Neural cell (in vitro differentiated cells): ENCODE data around the gene DIAPH2. TPM values are rescaled to one million over a fixed set of nuclear protein-coding genes. Genes with fewer than 3 reads are reported as not detected.

Experiments
- H2AFZ ChIP-seq: fragments of 200-600, 300-800 bp; sonication (generic), shearing (Covaris generic); 2 replicates; pipeline ENCODE4 v1.6.0; 2014; ENCODE audit warnings: low read depth, mild to moderate bottlenecking, antibody characterized with exemption, low read length, moderate library complexity
- H3F3A ChIP-seq: fragments of 200-600 bp; shearing (Covaris generic); 2 replicates; pipeline ENCODE4 v1.6.1; 2016; ENCODE audit warnings: mild to moderate bottlenecking, moderate library complexity, mixed read lengths, antibody characterized with exemption, low read length; ENCODE audit not compliant: insufficient read depth, poor library complexity, severe bottlenecking
- H3K27ac ChIP-seq: fragments of 200-600, 300-800 bp; sonication (generic), shearing (Covaris generic); 2 replicates; pipeline ENCODE4 v1.5.1; 2014; ENCODE audit warnings: mild to moderate bottlenecking, low read length, moderate library complexity
- H3K27me3 ChIP-seq: fragments of 300-800, 200-600 bp; sonication (generic), shearing (Covaris generic); 2 replicates; pipeline ENCODE4 v1.6.0; 2014; ENCODE audit warnings: mild to moderate bottlenecking, low read depth, low read length, moderate library complexity; ENCODE audit not compliant: insufficient read depth
- H3K36me3 ChIP-seq: fragments of 300-800, 200-600 bp; sonication (generic), shearing (Covaris generic); 2 replicates; pipeline ENCODE4 v1.5.1; 2014; ENCODE audit warnings: mild to moderate bottlenecking, antibody characterized with exemption, low read length, moderate library complexity; ENCODE audit not compliant: insufficient read depth
- H3K4me2 ChIP-seq: fragments of 300-800, 200-600 bp; sonication (generic), shearing (Covaris generic); 2 replicates; pipeline ENCODE4 v1.6.0; 2014; ENCODE audit warnings: mild to moderate bottlenecking, low read length
- H3K4me3 ChIP-seq: fragments of 300-800, 200-600 bp; sonication (generic), shearing (Covaris generic); 2 replicates; pipeline ENCODE4 v1.5.1; 2014; ENCODE audit warnings: mild to moderate bottlenecking, low read length, moderate library complexity
- H3K79me2 ChIP-seq: fragments of 200-600 bp; shearing (Covaris generic); replicated peaks from 2 replicates; pipeline ENCODE4 v1.6.0; 2014; ENCODE audit warnings: mild to moderate bottlenecking, low read length, moderate library complexity; ENCODE audit not compliant: insufficient read depth
- H3K9ac ChIP-seq: fragments of 300-800, 200-600 bp; sonication (generic), shearing (Covaris generic); 2 replicates; pipeline ENCODE4 v1.6.1; 2016; ENCODE audit warnings: mild to moderate bottlenecking, low read length, mixed read lengths
- H3K9me2 ChIP-seq: fragments of 200-600 bp; shearing (Covaris generic); 2 replicates; pipeline ENCODE4 v1.6.1; 2016; ENCODE audit warnings: mild to moderate bottlenecking, low read length, mixed read lengths; ENCODE audit not compliant: insufficient read depth
- H3K9me3 ChIP-seq: fragments of 200-600, 300-800 bp; sonication (generic), shearing (Covaris generic); 2 replicates; pipeline ENCODE4 v1.6.1; 2016; ENCODE audit warnings: mild to moderate bottlenecking, mixed run types, low read length, moderate library complexity, mixed read lengths
- H4K20me1 ChIP-seq: fragments of 200-600 bp; shearing (Covaris generic); 2 replicates; pipeline ENCODE4 v1.6.1; 2016; ENCODE audit warnings: mild to moderate bottlenecking, mixed run types; ENCODE audit not compliant: insufficient read depth
- CTCF ChIP-seq: fragments of 450-650 bp; IDR thresholded peaks from 2 replicates; pipeline ENCODE4 v1.5.1; 2014; ENCODE audit warnings: antibody characterized with exemption, mild to moderate bottlenecking, moderate library complexity; ENCODE audit not compliant: poor library complexity, severe bottlenecking
- EP300 ChIP-seq: fragments of 450-650 bp; conservative IDR thresholded peaks from 2 replicates; pipeline ENCODE4 v1.6.1; 2014; ENCODE audit warnings: antibody characterized with exemption, mild to moderate bottlenecking, moderate library complexity; ENCODE audit not compliant: poor library complexity, severe bottlenecking
- EZH2 ChIP-seq: fragments of 200-600, 300-800 bp; shearing (Covaris generic), sonication (generic); IDR thresholded peaks from 2 replicates; pipeline ENCODE4 v1.6.1; 2014; ENCODE audit warnings: antibody characterized with exemption, low read length, borderline replicate concordance, mild to moderate bottlenecking; ENCODE audit not compliant: insufficient read depth, poor library complexity, severe bottlenecking
- MXI1 ChIP-seq: fragments of 450-650 bp; conservative IDR thresholded peaks from 2 replicates; pipeline ENCODE4 v1.6.1; 2014; ENCODE audit warnings: antibody characterized with exemption, mild to moderate bottlenecking; ENCODE audit not compliant: poor library complexity, severe bottlenecking
- POLR2AphosphoS5 ChIP-seq: IDR thresholded peaks from 2 replicates; pipeline ENCODE4 v1.6.1; 2012
- RAD21 ChIP-seq: fragments of 450-650 bp; conservative IDR thresholded peaks from 2 replicates; pipeline ENCODE4 v1.6.1; 2014; ENCODE audit warnings: antibody characterized with exemption, mild to moderate bottlenecking, moderate library complexity
- REST ChIP-seq: IDR thresholded peaks from 2 replicates; pipeline ENCODE4 v1.6.1; 2012; ENCODE audit warnings: borderline replicate concordance
- SMC3 ChIP-seq: fragments of 450-650 bp; conservative IDR thresholded peaks from 2 replicates; pipeline ENCODE4 v1.6.1; 2014; ENCODE audit warnings: antibody characterized with exemption, mild to moderate bottlenecking, moderate library complexity; ENCODE audit not compliant: poor library complexity
- TAF1 ChIP-seq: IDR thresholded peaks from 2 replicates; pipeline ENCODE4 v1.6.1; 2012; ENCODE audit warnings: low read depth
- polyA plus RNA-seq: library from polyadenylated mRNA; depleted of rRNA; stranded (reverse); fragments of >200 nt; gene quantifications from 2 replicates; pipeline ENCODE4 v1.2.3, GENCODE V29; 2014

DIAPH2 gene
- polyA plus RNA-seq, 1 donor from 2014 or later: 0.07 TPM

GRCh38 chrX:97309487-97310116 lies 625.0 kb downstream of the DIAPH2 start:
- Histone ChIP-seq H3F3A (no peaks in the 10 kb centered on the region), H4K20me1 (no peaks in the 10 kb centered on the region), H3K27ac (no peak overlapping the region), H3K79me2 (no peaks in the 10 kb centered on the region), H3K4me2 (no peak overlapping the region), H3K36me3 (no peaks in the 10 kb centered on the region), H3K4me3 (no peak overlapping the region), H3K27me3 (no peaks in the 10 kb centered on the region), H2AFZ (no peak overlapping the region), H3K9me2 (no peaks in the 10 kb centered on the region), H3K9me3 (no peaks in the 10 kb centered on the region), H3K9ac (no peak overlapping the region)
- TF ChIP-seq POLR2AphosphoS5 (no peak), EP300 (no peak), TAF1 (no peak), RAD21 (no peak), CTCF (no peak), REST (no peak), MXI1 (no peak)

- no peaks in the 10 kb centered on the region for H3K36me3 ChIP-seq
- H3K9me2 ChIP-seq: no peaks in the 10 kb centered on the region
- no peak overlapping the region for H3K27ac ChIP-seq
- H3K9me3 ChIP-seq: no peaks in the 10 kb centered on the region
- H3K9ac ChIP-seq: no peak overlapping the region
- no peaks in the 10 kb centered on the region for H4K20me1 ChIP-seq
- no peak overlapping the region for H2AFZ ChIP-seq
- no peaks in the 10 kb centered on the region for H3K27me3 ChIP-seq
- H3K4me2 ChIP-seq: no peak overlapping the region
- H3K4me3 ChIP-seq: no peak overlapping the region
- no peaks in the 10 kb centered on the region for H3F3A ChIP-seq
- H3K79me2 ChIP-seq: no peaks in the 10 kb centered on the region
- TF ChIP-seq EZH2: no peak
These were observed 625.7 kb downstream of the DIAPH2 start for GRCh38 chrX:97310373-97310772.

DNA sequence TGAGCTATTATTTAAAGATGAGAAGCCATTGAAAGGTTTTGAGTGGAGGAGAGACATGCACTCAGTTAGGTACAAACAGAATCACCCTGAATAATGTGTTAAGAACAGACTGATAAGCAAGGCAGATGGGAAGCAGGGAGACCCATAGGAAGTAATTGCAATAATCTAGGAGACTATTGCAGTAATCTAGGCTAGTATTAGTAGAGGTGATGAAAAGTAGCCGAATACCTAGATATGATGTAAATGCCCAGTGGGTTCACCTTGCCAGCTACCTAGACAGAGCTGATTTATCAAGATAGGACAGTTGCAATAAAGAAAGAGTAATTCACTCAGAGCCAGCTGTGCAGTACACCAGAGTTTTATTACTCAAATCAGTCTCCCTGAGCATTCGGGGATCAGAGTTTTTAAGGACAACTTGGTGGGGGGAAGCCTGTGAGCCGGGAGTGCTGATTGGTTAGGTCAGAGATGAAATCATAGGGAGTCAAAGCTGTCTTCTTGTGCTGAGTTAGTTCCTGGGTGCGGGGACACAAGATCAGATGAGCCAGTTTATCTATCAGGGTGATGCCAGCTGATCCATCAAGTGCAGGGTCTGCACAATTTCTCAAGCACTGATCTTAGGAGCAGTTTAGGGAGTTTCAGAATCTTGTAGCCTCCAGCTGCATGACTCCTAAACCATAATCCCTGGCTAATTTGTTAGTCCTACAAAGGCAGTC lies 626.6 kb downstream of the DIAPH2 start:
- Histone ChIP-seq H3K4me2 (no peak overlapping the region), H3K36me3 (no peaks in the 10 kb centered on the region), H2AFZ (no peak overlapping the region), H3F3A (no peaks in the 10 kb centered on the region), H3K4me3 (no peak overlapping the region), H3K9me3 (no peaks in the 10 kb centered on the region), H4K20me1 (no peaks in the 10 kb centered on the region), H3K79me2 (no peaks in the 10 kb centered on the region), H3K27ac (no peak overlapping the region), H3K9me2 (no peaks in the 10 kb centered on the region), H3K9ac (no peak overlapping the region), H3K27me3 (no peaks in the 10 kb centered on the region)
- TF ChIP-seq TAF1 (no peak), SMC3 (no peak), RAD21 (no peak), CTCF (no peak)
